ENCODE measurements around the gene TTLL1.

- TF ChIP-seq POLR2A (IDR thresholded peaks at IDR 0.05) (no peak), CTCF (IDR thresholded peaks at IDR 0.05) (no peak)
These were observed 91.6 kb downstream of the TTLL1 start for GRCh38 chr22:42997582-42998090.

Measured in vagina (tissue), 2 donors.